PC-9 (cell line): Measurements from ENCODE around the gene OOSP1. TPM values are rescaled to one million over a fixed set of nuclear protein-coding genes. Genes with fewer than 3 reads are reported as not detected.

Source experiments
- BruUV-seq: library from RNA; stranded (reverse); fragments of 400-500 nt; replicated peaks from 2 replicates; lab custom pipeline; 2021; lab: Mats Ljungman, UMichigan
- CTCF ChIA-PET: fragments of 300-600 bp; sonication (Branson Sonifier 250); formaldehyde crosslinking; loops from one replicate; lab custom pipeline; 2022; ENCODE audit warnings: antibody characterized with exemption; lab: Charles Lee
- POLR2A ChIA-PET: fragments of 300-600 bp; sonication (Branson Sonifier 250); formaldehyde crosslinking; loops from one replicate; lab custom pipeline; 2022; ENCODE audit warnings: antibody characterized with exemption; ENCODE audit not compliant: unreplicated experiment; lab: Charles Lee
- DNase-seq, 2 experiments: peaks; one replicate each; pipeline versions ENCODE4 v3.0.0 to v3.0.0-alpha.2; 2015 to 2022; ENCODE audit warnings: mixed read lengths in 1 of 2
- H2AFZ ChIP-seq: fragments of 200-600 bp; sonication (generic); 2 replicates; pipeline ENCODE4 v1.8.1; 2017; ENCODE audit warnings: antibody characterized with exemption
- H3F3A ChIP-seq: fragments of 200-600 bp; sonication (generic); 2 replicates; pipeline ENCODE4 v1.8.1; 2017; ENCODE audit warnings: antibody characterized with exemption, mild to moderate bottlenecking, low read depth; ENCODE audit not compliant: insufficient read depth
- H3K27ac ChIP-seq: fragments of 200-600 bp; sonication (generic); 2 replicates; pipeline ENCODE4 v1.6.1; 2016; ENCODE audit warnings: mixed run types
- H3K27me3 ChIP-seq: fragments of 200-600 bp; sonication (generic); 2 replicates; pipeline ENCODE4 v1.6.1; 2016; ENCODE audit warnings: low read depth, mixed run types; ENCODE audit not compliant: insufficient read depth
- H3K36me3 ChIP-seq: fragments of 200-600 bp; sonication (generic); 2 replicates; pipeline ENCODE4 v1.6.1; 2016; ENCODE audit warnings: low read depth, mixed run types
- H3K4me1 ChIP-seq: fragments of 200-600 bp; sonication (generic); replicated peaks from 2 replicates; pipeline ENCODE4 v1.6.1; 2016; ENCODE audit warnings: mixed run types; ENCODE audit not compliant: insufficient read depth
- H3K4me2 ChIP-seq: fragments of 200-600 bp; sonication (generic); 2 replicates; pipeline ENCODE4 v1.6.1; 2017; ENCODE audit warnings: mixed run types
- H3K4me3 ChIP-seq: fragments of 200-600 bp; sonication (generic); 2 replicates; pipeline ENCODE4 v1.6.1; 2016; ENCODE audit warnings: mixed run types
- H3K79me2 ChIP-seq: fragments of 200-600 bp; sonication (generic); 2 replicates; pipeline ENCODE4 v1.6.1; 2017; ENCODE audit warnings: low read depth, mixed run types
- H3K9me2 ChIP-seq: fragments of 200-600 bp; sonication (generic); 2 replicates; pipeline ENCODE4 v1.8.1; 2017; ENCODE audit warnings: mild to moderate bottlenecking; ENCODE audit not compliant: insufficient read depth
- H3K9me3 ChIP-seq: fragments of 200-600 bp; sonication (generic); 2 replicates; pipeline ENCODE4 v1.8.1; 2016; ENCODE audit warnings: low read depth; ENCODE audit not compliant: insufficient read depth
- H4K20me1 ChIP-seq: fragments of 200-600 bp; sonication (generic); 2 replicates; pipeline ENCODE4 v1.8.1; 2017; ENCODE audit not compliant: insufficient read depth
- EZH2 ChIP-seq: fragments of 200-600 bp; sonication (generic); IDR thresholded peaks from 2 replicates; pipeline ENCODE4 v1.8.0; 2017; ENCODE audit warnings: antibody characterized with exemption, low read depth
- intact Hi-C: fragments of 100-400 bp; cut with micrococcal nuclease; formaldehyde crosslinking; loops from one replicate; pipeline ENCODE4 v1.10.0; 2022; ENCODE audit not compliant: unreplicated experiment
- total RNA-seq: library from RNA; stranded (reverse); gene quantifications from 2 replicates; pipeline ENCODE4 v1.2.3, GENCODE V29; 2021
- TF ChIP-seq, protein P1 (sequence below): fragments of 200-600 bp; sonication (generic); conservative IDR thresholded peaks from 2 replicates; pipeline ENCODE4 v1.6.1; 2017; ENCODE audit warnings: mixed run types, antibody characterized with exemption, mild to moderate bottlenecking, moderate library complexity

The OOSP1 gene
- total RNA-seq, 1 experiment from 2014 or later: not detected

DNA sequence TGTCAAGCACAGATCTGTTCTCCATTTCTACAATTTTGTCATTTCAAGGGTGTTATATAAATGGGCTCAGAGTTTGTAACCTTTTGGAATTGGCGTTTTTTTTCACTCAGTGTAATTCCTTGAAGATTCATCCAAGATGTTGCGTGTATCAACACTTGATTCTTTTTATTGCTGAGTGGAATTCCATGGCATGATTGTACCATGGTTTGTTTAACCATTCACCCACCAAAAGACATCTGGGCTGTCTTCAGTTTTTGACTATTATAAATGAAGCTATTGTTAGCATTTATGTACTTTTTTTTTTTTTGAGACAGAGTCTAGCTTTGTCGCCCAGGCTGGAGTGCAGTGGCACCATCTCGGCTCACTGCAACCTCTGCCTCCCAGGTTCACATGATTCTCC lies 2.9 kb downstream of the OOSP1 start:
- no peak for DNase-seq
- Histone ChIP-seq H3K4me1 (no peaks in the 10 kb centered on the region), H3F3A (no peaks in the 10 kb centered on the region), H3K4me3 (no peak overlapping the region), H3K36me3 (no peaks in the 10 kb centered on the region), H3K27ac (no peak overlapping the region), H3K9me2 (no peaks in the 10 kb centered on the region), H2AFZ (no peak overlapping the region), H3K79me2 (no peaks in the 10 kb centered on the region), H3K27me3 (peaks cover 52% of the 10 kb centered on the region; the same call in 1 of the 2 replicates), H3K4me2 (no peak overlapping the region), H4K20me1 (no peaks in the 10 kb centered on the region), H3K9me3 (no peaks in the 10 kb centered on the region)
- intact Hi-C loops: no loop called here
- no TSS peak for BruUV-seq
- ChIA-PET POLR2A (no interaction called here), CTCF (no interaction called here)
- TF ChIP-seq, protein P1, sequence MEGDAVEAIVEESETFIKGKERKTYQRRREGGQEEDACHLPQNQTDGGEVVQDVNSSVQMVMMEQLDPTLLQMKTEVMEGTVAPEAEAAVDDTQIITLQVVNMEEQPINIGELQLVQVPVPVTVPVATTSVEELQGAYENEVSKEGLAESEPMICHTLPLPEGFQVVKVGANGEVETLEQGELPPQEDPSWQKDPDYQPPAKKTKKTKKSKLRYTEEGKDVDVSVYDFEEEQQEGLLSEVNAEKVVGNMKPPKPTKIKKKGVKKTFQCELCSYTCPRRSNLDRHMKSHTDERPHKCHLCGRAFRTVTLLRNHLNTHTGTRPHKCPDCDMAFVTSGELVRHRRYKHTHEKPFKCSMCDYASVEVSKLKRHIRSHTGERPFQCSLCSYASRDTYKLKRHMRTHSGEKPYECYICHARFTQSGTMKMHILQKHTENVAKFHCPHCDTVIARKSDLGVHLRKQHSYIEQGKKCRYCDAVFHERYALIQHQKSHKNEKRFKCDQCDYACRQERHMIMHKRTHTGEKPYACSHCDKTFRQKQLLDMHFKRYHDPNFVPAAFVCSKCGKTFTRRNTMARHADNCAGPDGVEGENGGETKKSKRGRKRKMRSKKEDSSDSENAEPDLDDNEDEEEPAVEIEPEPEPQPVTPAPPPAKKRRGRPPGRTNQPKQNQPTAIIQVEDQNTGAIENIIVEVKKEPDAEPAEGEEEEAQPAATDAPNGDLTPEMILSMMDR: no peak
- TF ChIP-seq EZH2: no peak

DNA sequence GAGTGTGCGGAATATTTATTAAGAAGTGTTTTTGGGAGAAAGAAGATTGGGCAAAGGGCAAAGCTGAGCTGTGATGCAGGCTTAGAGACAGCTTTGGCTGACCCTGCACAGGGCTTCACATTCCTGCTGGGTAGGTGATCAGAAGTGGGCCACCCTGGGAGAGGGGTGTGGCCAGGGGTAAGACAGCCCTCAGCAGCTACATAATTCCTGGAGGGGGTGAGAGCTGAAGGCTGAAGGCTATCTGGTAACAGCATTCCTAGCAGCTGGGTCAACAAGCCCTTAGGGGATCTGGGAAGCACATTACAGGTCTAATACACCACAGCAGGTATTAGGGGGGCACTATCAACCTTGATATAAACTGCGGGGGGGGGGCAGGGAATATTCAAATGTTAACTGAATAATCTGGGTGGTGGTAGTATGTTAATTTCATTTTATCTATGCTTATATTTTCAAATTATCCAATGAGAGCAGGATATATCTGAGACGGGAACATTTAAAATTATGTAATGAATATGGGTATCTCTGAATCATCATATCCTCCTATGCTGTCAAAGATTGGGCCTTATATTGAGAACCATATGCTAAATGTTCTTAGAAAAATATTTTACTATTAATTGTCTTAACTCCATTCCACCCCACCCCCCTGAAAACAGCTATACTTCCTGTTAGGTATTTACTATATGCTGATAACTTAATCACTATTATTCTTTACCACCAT lies 5.9 kb downstream of the OOSP1 start:
- intact Hi-C loops: no loop called here
- Histone ChIP-seq H3K4me2 (no peak overlapping the region), H3K4me3 (no peak overlapping the region), H2AFZ (no peak overlapping the region), H3K4me1 (no peaks in the 10 kb centered on the region), H3K9me2 (no peaks in the 10 kb centered on the region), H3K36me3 (no peaks in the 10 kb centered on the region), H3K27me3 (peaks cover 30% of the 10 kb centered on the region; the same call in 1 of the 2 replicates), H3K79me2 (no peaks in the 10 kb centered on the region), H3F3A (no peaks in the 10 kb centered on the region), H3K27ac (no peak overlapping the region), H4K20me1 (no peaks in the 10 kb centered on the region), H3K9me3 (no peaks in the 10 kb centered on the region)
- BruUV-seq: no TSS peak
- CTCF ChIA-PET: no interaction called here
- TF ChIP-seq, protein P1: no peak
- TF ChIP-seq EZH2: no peak
- DNase-seq: no peak
- POLR2A ChIA-PET: interaction anchor here (0.7 kb wide), 1 partner anchor 56 kb away, joined by 8 read pairs; no protein-coding TSS in a partner anchor

DNA sequence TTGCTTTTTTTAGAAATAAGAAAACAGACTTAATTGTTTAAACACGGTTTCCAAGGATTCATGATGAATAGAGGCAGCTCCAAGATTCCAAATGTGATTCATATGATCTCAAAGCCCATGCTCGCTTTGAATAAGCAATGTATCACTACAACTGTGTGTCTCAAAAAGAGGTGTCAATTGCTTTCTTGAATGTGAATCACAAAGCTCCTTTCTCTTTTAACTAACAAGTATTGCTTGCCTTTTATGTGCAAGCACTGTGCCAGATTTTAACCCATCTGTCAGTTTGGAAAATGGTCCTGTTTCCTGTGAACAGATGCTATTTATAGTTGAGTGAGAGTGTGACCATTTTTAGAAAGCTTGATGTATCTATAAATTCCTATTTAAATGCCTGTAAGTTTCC lies 6.5 kb downstream of the OOSP1 start:
- Histone ChIP-seq H3K9me3 (no peaks in the 10 kb centered on the region), H4K20me1 (no peaks in the 10 kb centered on the region), H3K79me2 (no peaks in the 10 kb centered on the region), H2AFZ (no peak overlapping the region), H3K9me2 (no peaks in the 10 kb centered on the region), H3K4me2 (no peak overlapping the region), H3F3A (no peaks in the 10 kb centered on the region), H3K27me3 (peaks cover 28% of the 10 kb centered on the region; the same call in 1 of the 2 replicates), H3K36me3 (no peaks in the 10 kb centered on the region), H3K4me3 (no peak overlapping the region), H3K4me1 (no peaks in the 10 kb centered on the region), H3K27ac (no peak overlapping the region)
- CTCF ChIA-PET: no interaction called here
- intact Hi-C loops: no loop called here
- TF ChIP-seq, protein P1: no peak
- no peak for TF ChIP-seq EZH2
- BruUV-seq: no TSS peak
- POLR2A ChIA-PET: interaction anchor here (0.7 kb wide), 1 partner anchor 55 kb away, joined by 8 read pairs; no protein-coding TSS in a partner anchor
- no peak for DNase-seq
